ENCODE data around the gene CAMTA1.

Gene CAMTA1

DNA sequence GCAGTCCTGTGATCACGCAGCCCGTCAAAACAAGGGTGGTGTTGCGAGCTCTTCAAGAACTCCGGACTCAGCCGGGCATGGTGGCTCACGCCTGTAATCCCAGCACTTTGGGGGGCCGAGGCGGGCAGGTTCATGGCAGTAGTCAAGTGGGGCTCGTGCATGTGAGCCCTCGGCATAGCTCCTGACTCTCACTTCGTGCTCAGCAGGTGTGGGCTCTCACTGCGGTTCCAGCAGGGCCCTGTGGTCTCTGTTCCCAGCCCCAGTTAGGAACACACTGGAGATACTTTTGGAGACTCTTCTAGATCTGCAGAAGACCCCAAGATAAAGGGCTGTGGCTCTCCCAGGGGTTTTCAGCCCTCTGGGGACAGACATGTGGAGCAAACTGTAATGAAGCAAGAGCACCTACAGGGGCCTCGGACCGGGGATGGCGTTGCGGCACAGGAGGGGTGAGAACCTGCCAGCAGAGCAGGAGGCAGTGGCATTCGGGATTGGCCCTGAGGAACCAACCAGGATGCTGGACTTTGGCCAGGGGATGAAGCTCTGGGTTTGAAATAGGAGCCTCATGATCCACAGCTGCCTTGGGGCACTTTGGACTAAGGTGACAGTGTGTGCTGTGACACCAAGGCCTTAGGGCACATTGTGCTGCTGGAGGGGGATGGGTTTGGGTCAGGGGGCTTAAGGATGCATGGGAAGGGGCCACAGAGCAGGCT is 443.2 kb downstream of the CAMTA1 start:
- H3K4me1 ChIP-seq (ENCODE audit: control insufficient read depth, insufficient read depth, low read length), result no peaks in the 10 kb centered on the region
- H3K9ac ChIP-seq (ENCODE audit: low read length), result no peak overlapping the region
- no peak overlapping the region for H3K4me3 ChIP-seq (ENCODE audit: low read depth, low read length)
- no peaks in the 10 kb centered on the region for H3K36me3 ChIP-seq (ENCODE audit: control insufficient read depth, insufficient read depth, low read length)
- H3K27ac ChIP-seq (ENCODE audit: low read depth, low read length), result no peak overlapping the region
- no peaks in the 10 kb centered on the region for H3K27me3 ChIP-seq (ENCODE audit: control insufficient read depth, insufficient read depth, low read length)
- no peaks in the 10 kb centered on the region for H3K9me3 ChIP-seq (ENCODE audit: control insufficient read depth, insufficient read depth, low read depth, low read length)

DNA sequence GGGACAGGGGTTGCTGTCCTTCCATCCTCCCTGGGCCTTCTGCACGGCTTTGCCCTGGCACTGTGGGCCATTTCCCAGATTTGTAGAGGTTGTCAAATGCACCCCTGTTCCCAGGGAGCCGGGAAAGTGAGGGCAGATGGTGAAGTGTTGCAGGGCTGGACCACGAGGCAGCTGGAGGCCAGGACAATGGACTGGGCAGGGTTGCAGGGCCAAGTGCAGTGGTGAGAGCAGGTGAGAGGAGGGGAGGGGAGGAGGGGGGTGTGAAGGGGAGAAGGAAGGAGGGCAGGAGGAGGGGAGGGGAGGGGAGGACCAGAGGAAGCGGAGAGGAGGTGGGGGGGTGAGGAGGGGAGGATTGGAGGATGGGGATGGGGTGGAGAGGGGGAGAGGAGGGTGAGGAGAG is 443.9 kb downstream of the CAMTA1 start:
- Histone ChIP-seq H3K27ac (ENCODE audit: low read depth, low read length) (no peak overlapping the region), H3K36me3 (ENCODE audit: control insufficient read depth, insufficient read depth, low read length) (no peaks in the 10 kb centered on the region), H3K27me3 (ENCODE audit: control insufficient read depth, insufficient read depth, low read length) (no peaks in the 10 kb centered on the region), H3K9me3 (ENCODE audit: control insufficient read depth, insufficient read depth, low read depth, low read length) (no peaks in the 10 kb centered on the region), H3K9ac (ENCODE audit: low read length) (no peak overlapping the region), H3K4me1 (ENCODE audit: control insufficient read depth, insufficient read depth, low read length) (no peaks in the 10 kb centered on the region), H3K4me3 (ENCODE audit: low read depth, low read length) (no peak overlapping the region)

DNA sequence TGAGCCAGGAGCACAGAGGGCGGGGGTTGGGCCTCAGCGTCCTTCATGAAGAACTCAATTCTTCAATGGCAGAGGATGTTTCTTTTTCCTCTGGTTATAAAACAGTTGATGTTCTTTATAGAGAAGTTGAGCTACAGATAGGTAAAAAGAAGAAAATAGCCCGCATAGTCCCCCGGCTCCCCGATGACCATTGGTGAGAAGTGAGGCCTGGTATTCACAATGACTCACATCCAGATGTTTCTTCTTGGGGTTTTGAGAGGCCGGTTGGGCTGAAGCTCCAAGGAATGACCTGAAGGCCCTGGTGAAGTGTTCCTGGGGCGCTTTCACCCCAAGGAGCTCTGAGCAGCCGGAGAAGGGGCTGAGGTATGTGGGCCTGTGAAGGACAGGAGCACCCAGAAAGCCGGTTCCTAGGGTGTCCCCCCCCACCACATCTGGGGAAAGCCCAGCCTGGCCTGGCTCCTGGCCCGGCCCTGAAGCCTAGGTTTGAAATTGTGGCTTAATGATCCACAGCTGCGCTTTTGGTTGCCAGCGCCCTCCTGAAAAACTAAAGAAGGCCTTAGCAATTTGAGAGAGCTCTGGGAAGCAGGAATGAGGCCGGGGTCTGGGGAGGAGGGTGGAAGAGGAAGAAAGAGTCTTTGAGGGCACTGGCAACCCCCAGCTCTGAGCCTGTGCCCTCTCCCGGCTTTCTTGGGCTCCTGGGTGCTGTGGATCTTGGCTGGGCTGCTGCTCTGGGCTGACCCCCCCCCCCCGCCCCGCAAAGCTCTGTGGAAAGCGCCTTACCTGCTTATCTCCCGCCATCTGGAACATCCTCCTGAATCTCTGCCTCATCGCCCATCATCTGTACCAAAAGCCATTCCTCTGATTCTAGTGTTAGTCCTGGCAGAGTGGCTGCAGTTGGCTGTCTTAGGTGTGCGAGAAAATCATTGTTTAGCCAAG is 444.7 kb downstream of the CAMTA1 start:
- Histone ChIP-seq H3K9ac (ENCODE audit: low read length) (no peak overlapping the region), H3K27ac (ENCODE audit: low read depth, low read length) (no peak overlapping the region), H3K4me1 (ENCODE audit: control insufficient read depth, insufficient read depth, low read length) (no peaks in the 10 kb centered on the region), H3K9me3 (ENCODE audit: control insufficient read depth, insufficient read depth, low read depth, low read length) (no peaks in the 10 kb centered on the region), H3K27me3 (ENCODE audit: control insufficient read depth, insufficient read depth, low read length) (no peaks in the 10 kb centered on the region), H3K36me3 (ENCODE audit: control insufficient read depth, insufficient read depth, low read length) (no peaks in the 10 kb centered on the region), H3K4me3 (ENCODE audit: low read depth, low read length) (no peak overlapping the region)

- Histone ChIP-seq H3K27ac (ENCODE audit: low read depth, low read length) (no peak overlapping the region), H3K4me3 (ENCODE audit: low read depth, low read length) (no peak overlapping the region), H3K9me3 (ENCODE audit: control insufficient read depth, insufficient read depth, low read depth, low read length) (no peaks in the 10 kb centered on the region), H3K9ac (ENCODE audit: low read length) (no peak overlapping the region), H3K36me3 (ENCODE audit: control insufficient read depth, insufficient read depth, low read length) (no peaks in the 10 kb centered on the region), H3K4me1 (ENCODE audit: control insufficient read depth, insufficient read depth, low read length) (no peaks in the 10 kb centered on the region), H3K27me3 (ENCODE audit: control insufficient read depth, insufficient read depth, low read length) (no peaks in the 10 kb centered on the region)
Measured at GRCh38 chr1:7232441-7233236, 447.4 kb downstream of the CAMTA1 start.

GRCh38 chr1:7233237-7233540 is 447.9 kb downstream of the CAMTA1 start:
- Histone ChIP-seq H3K9ac (ENCODE audit: low read length) (no peak overlapping the region), H3K9me3 (ENCODE audit: control insufficient read depth, insufficient read depth, low read depth, low read length) (no peaks in the 10 kb centered on the region), H3K4me1 (ENCODE audit: control insufficient read depth, insufficient read depth, low read length) (no peaks in the 10 kb centered on the region), H3K27me3 (ENCODE audit: control insufficient read depth, insufficient read depth, low read length) (no peaks in the 10 kb centered on the region), H3K4me3 (ENCODE audit: low read depth, low read length) (no peak overlapping the region), H3K27ac (ENCODE audit: low read depth, low read length) (no peak overlapping the region), H3K36me3 (ENCODE audit: control insufficient read depth, insufficient read depth, low read length) (no peaks in the 10 kb centered on the region)

GRCh38 chr1:7233646-7234470 is 448.6 kb downstream of the CAMTA1 start:
- Histone ChIP-seq H3K27ac (ENCODE audit: low read depth, low read length) (no peak overlapping the region), H3K36me3 (ENCODE audit: control insufficient read depth, insufficient read depth, low read length) (no peaks in the 10 kb centered on the region), H3K9me3 (ENCODE audit: control insufficient read depth, insufficient read depth, low read depth, low read length) (no peaks in the 10 kb centered on the region), H3K27me3 (ENCODE audit: control insufficient read depth, insufficient read depth, low read length) (no peaks in the 10 kb centered on the region), H3K4me3 (ENCODE audit: low read depth, low read length) (no peak overlapping the region), H3K4me1 (ENCODE audit: control insufficient read depth, insufficient read depth, low read length) (no peaks in the 10 kb centered on the region), H3K9ac (ENCODE audit: low read length) (no peak overlapping the region)

DNA sequence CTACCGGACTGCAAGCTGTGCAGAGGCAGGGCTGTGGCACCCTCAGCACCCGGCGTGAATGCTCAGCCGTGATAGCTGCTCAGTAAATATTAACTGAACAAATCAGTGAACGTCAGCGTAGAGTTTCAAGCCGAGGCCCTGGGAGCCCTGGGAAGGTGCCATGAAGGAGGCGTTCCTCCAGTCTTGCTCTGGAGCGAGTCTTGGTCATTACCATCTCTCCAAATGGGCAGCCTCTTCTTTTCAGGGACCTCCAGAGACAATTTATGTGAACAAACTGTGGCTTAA is 449.2 kb downstream of the CAMTA1 start:
- Histone ChIP-seq H3K27ac (ENCODE audit: low read depth, low read length) (no peak overlapping the region), H3K9me3 (ENCODE audit: control insufficient read depth, insufficient read depth, low read depth, low read length) (no peaks in the 10 kb centered on the region), H3K4me3 (ENCODE audit: low read depth, low read length) (no peak overlapping the region), H3K9ac (ENCODE audit: low read length) (no peak overlapping the region), H3K36me3 (ENCODE audit: control insufficient read depth, insufficient read depth, low read length) (no peaks in the 10 kb centered on the region), H3K4me1 (ENCODE audit: control insufficient read depth, insufficient read depth, low read length) (no peaks in the 10 kb centered on the region), H3K27me3 (ENCODE audit: control insufficient read depth, insufficient read depth, low read length) (no peaks in the 10 kb centered on the region)

GRCh38 chr1:7235871-7236517 is 450.7 kb downstream of the CAMTA1 start:
- H3K4me3 ChIP-seq (ENCODE audit: low read depth, low read length), result no peak overlapping the region
- no peak overlapping the region for H3K27ac ChIP-seq (ENCODE audit: low read depth, low read length)
- no peaks in the 10 kb centered on the region for H3K36me3 ChIP-seq (ENCODE audit: control insufficient read depth, insufficient read depth, low read length)
- H3K4me1 ChIP-seq (ENCODE audit: control insufficient read depth, insufficient read depth, low read length), result no peaks in the 10 kb centered on the region
- no peaks in the 10 kb centered on the region for H3K27me3 ChIP-seq (ENCODE audit: control insufficient read depth, insufficient read depth, low read length)
- no peak overlapping the region for H3K9ac ChIP-seq (ENCODE audit: low read length)
- H3K9me3 ChIP-seq (ENCODE audit: control insufficient read depth, insufficient read depth, low read depth, low read length), result 0 out of 2 replicates have a peak, but pooled peaks cover 2% of the 10 kb centered on the region

DNA sequence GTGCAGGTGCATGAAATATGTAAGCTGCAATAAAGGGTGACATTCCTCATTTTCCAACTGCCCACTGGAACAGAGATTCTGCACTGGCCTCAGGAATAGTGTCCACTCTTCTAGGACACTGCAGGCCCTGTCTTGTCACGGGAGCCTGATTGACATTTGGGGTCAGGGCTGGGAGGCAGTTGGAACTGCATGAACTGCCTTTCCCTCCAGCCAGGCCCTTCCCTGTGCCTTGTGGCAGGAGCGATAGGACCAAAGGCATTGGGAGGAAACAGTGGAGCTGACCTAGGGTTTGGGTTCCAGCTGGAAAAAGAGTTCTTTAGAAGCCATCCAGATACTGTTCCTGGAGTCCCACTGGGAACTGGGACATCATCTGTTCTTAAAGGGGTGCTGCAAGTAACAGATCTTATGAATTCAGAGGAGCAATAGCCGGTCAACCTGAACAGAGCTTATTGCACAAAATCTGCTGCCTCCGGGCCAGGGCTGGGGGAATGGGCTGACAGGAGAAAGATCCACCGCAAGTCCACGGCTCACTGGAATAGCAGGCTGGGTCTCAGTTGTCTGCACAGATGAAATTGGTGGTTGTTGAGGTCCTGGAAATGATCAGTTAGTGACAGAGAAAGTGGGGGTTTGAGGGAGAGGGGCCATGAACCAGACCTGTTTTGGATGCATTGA is 451.7 kb downstream of the CAMTA1 start:
- no peak overlapping the region for H3K9ac ChIP-seq (ENCODE audit: low read length)
- H3K9me3 ChIP-seq (ENCODE audit: control insufficient read depth, insufficient read depth, low read depth, low read length), result 0 out of 2 replicates have a peak, but pooled peaks cover 2% of the 10 kb centered on the region
- H3K27me3 ChIP-seq (ENCODE audit: control insufficient read depth, insufficient read depth, low read length), result no peaks in the 10 kb centered on the region
- no peaks in the 10 kb centered on the region for H3K4me1 ChIP-seq (ENCODE audit: control insufficient read depth, insufficient read depth, low read length)
- H3K4me3 ChIP-seq (ENCODE audit: low read depth, low read length), result no peak overlapping the region
- no peaks in the 10 kb centered on the region for H3K36me3 ChIP-seq (ENCODE audit: control insufficient read depth, insufficient read depth, low read length)
- H3K27ac ChIP-seq (ENCODE audit: low read depth, low read length), result no peak overlapping the region

GRCh38 chr1:7247158-7247557 is 461.9 kb downstream of the CAMTA1 start:
- no peak overlapping the region for H3K4me3 ChIP-seq (ENCODE audit: low read depth, low read length)
- H3K9me3 ChIP-seq (ENCODE audit: control insufficient read depth, insufficient read depth, low read depth, low read length), result 0 out of 2 replicates have a peak, but pooled peaks cover 3% of the 10 kb centered on the region
- H3K36me3 ChIP-seq (ENCODE audit: control insufficient read depth, insufficient read depth, low read length), result no peaks in the 10 kb centered on the region
- peaks cover 4% of the 10 kb centered on the region; the same call in 1 of the 2 replicates for H3K4me1 ChIP-seq (ENCODE audit: control insufficient read depth, insufficient read depth, low read length)
- H3K27me3 ChIP-seq (ENCODE audit: control insufficient read depth, insufficient read depth, low read length), result no peaks in the 10 kb centered on the region
- no peak overlapping the region for H3K9ac ChIP-seq (ENCODE audit: low read length)
- H3K27ac ChIP-seq (ENCODE audit: low read depth, low read length), result no peak overlapping the region
